Activated CD8-positive, alpha-beta T cell treated with anti-CD3 and anti-CD28 coated beads for 36 hours (primary cell): Measurements from ENCODE around the gene SYT17. TPM values are rescaled to one million over a fixed set of nuclear protein-coding genes. Genes with fewer than 3 reads are reported as not detected.

Source experiments
- ATAC-seq: fragments of 200-7000 bp; cut with Tn5 transposase; one replicate; pipeline ENCODE4 v1.10.0; 2021; ENCODE audit warnings: mild to moderate bottlenecking, moderate library complexity
- CTCF ChIA-PET: fragments of 350-600 bp; sonication (Branson Sonifier 250); formaldehyde crosslinking; loops from one replicate; lab custom pipeline; 2021; ENCODE audit warnings: antibody characterized with exemption; lab: Charles Lee
- POLR2A ChIA-PET: fragments of 350-600 bp; sonication (Branson Sonifier 250); formaldehyde crosslinking; loops from one replicate; lab custom pipeline; 2021; ENCODE audit warnings: antibody characterized with exemption; lab: Charles Lee
- DNase-seq: peaks from one replicate; pipeline ENCODE4 v3.0.0-alpha.2; 2020
- H3K27ac Mint-ChIP-seq: one replicate; pipeline ENCODE4 v1.8.0; 2021; ENCODE audit warnings: mild to moderate bottlenecking, mixed read lengths
- H3K27me3 Mint-ChIP-seq: one replicate; pipeline ENCODE4 v1.8.0; 2021; ENCODE audit warnings: mixed read lengths
- H3K36me3 Mint-ChIP-seq: one replicate; pipeline ENCODE4 v1.8.0; 2021; ENCODE audit warnings: low read depth, mixed read lengths
- H3K4me1 Mint-ChIP-seq: one replicate; pipeline ENCODE4 v1.8.0; 2021; ENCODE audit warnings: low read depth, mixed read lengths
- H3K4me3 Mint-ChIP-seq: one replicate; pipeline ENCODE4 v1.8.0; 2021; ENCODE audit warnings: mild to moderate bottlenecking, moderate library complexity, mixed read lengths
- H3K9me3 Mint-ChIP-seq: one replicate; pipeline ENCODE4 v1.8.0; 2021; ENCODE audit warnings: mixed read lengths
- CTCF ChIP-seq: fragments of 200-600 bp; IDR thresholded peaks from one replicate; pipeline ENCODE4 v1.8.0; 2022; ENCODE audit warnings: antibody characterized with exemption, mild to moderate bottlenecking
- intact Hi-C: fragments of 100-400 bp; cut with micrococcal nuclease; formaldehyde crosslinking; loops from one replicate; pipeline ENCODE4 v1.10.0; 2022
- total RNA-seq, 2 experiments: library from RNA; stranded (reverse); gene quantifications; one replicate each; pipeline ENCODE4 v1.2.3, GENCODE V29; 2021

Gene SYT17
- total RNA-seq, 2 experiments from 2014 or later: 0.59 TPM; not detected in 1

DNA sequence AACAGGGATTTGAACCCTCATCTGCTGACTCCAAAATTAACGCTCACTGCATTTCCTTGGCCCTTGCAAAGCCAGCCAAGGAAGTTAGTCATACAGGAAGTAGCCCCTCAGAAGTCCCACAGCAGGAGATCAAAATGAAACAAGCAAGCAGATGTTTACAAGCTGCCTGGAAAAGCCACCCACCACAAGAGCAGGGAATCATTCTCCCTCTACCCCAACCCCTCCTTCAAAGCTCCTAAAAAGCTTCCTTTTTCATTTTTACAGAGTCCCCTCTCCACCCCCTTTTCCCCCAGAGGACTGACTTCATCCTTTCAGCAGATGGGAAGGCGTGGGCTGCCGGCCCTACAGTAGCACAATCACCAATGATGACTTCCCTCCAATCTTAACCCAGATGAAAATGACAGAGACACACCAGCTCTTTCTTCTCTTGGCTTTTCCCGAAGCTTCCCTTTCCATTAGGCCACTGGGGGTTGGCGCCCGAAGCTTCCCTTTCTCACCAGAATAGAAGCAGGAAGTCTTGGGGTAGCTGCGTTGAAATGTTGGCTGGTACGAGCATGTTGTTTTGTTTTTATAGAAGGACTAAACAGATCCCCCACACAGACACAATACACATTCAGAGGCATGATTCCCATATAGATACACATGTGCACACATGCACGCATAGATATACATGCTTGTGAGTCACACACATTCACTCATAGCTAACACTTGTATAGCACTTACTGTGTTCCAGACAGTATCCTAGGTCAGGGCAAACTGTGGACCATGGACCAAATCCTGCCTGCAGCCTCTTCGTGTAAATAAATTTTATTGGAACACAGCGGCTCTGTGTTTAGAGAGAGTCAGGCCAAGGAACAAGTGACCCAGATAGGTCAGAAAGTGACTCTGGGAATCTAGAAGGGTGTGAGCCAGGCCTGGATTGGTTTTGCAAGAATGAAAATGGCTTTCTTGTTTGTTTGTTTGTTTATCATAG is 36.9 kb upstream of the SYT17 start:
- H3K27ac Mint-ChIP-seq: peak overlapping the region; percentile 54
- no peak for DNase-seq
- intact Hi-C loops: no loop called here
- TF ChIP-seq CTCF: no peak
- peak; percentile 40 for ATAC-seq
- H3K4me3 Mint-ChIP-seq: peak overlapping the region; percentile 15
- peaks cover 4% of the 10 kb centered on the region for H3K9me3 Mint-ChIP-seq
- ChIA-PET CTCF (no interaction called here), POLR2A (interaction anchor here (0.9 kb wide), 1 partner anchor 8 kb away, joined by 4 read pairs; no protein-coding TSS in a partner anchor)
- H3K4me1 Mint-ChIP-seq: peaks cover 32% of the 10 kb centered on the region
- no peaks in the 10 kb centered on the region for H3K36me3 Mint-ChIP-seq
- H3K27me3 Mint-ChIP-seq: peaks cover 5% of the 10 kb centered on the region

- Mint-ChIP-seq H3K27ac (no peak overlapping the region), H3K27me3 (peaks cover 4% of the 10 kb centered on the region), H3K4me3 (no peak overlapping the region), H3K9me3 (peaks cover 2% of the 10 kb centered on the region), H3K36me3 (no peaks in the 10 kb centered on the region), H3K4me1 (peaks cover 31% of the 10 kb centered on the region)
- no peak for ATAC-seq
- DNase-seq: no peak
- TF ChIP-seq CTCF: no peak
- intact Hi-C loops: no loop called here
- CTCF ChIA-PET: no interaction called here
- POLR2A ChIA-PET: interaction anchor here (1.2 kb wide), 1 partner anchor 65 kb away, joined by 3 read pairs; the partner anchor contains the start of gene COQ7
Observed at GRCh38 chr16:19131825-19132218, 36.2 kb upstream of the SYT17 start.

DNA sequence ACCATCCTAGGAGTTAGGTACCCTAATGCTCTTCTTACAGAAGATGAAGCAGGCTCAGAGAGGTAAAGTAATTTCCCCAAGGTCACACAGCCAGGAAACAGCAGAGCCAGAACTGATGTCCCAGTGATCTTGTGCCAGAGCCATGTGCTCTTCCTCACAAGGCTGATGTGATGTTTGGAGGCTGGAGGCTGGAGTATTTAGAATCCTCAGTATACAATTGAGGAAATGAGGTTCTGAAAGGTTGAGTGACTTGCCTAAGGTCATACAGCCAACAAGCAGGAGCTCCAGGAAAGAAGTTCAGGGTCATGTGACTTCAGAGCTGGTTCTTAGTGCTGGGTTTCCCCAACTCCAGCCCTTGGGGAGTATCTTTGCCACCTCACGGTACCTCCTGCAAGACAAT is 35.8 kb upstream of the SYT17 start:
- intact Hi-C loops: no loop called here
- H3K27me3 Mint-ChIP-seq: peaks cover under 1% of the 10 kb centered on the region
- DNase-seq (no peak), ATAC-seq (no peak)
- no peak overlapping the region for H3K27ac Mint-ChIP-seq
- TF ChIP-seq CTCF: no peak
- H3K36me3 Mint-ChIP-seq: no peaks in the 10 kb centered on the region
- ChIA-PET CTCF (no interaction called here), POLR2A (interaction anchor here (1.2 kb wide), 1 partner anchor 65 kb away, joined by 3 read pairs; the partner anchor contains the start of gene COQ7)
- no peak overlapping the region for H3K4me3 Mint-ChIP-seq
- H3K4me1 Mint-ChIP-seq: peaks cover 27% of the 10 kb centered on the region
- no peaks in the 10 kb centered on the region for H3K9me3 Mint-ChIP-seq

DNA sequence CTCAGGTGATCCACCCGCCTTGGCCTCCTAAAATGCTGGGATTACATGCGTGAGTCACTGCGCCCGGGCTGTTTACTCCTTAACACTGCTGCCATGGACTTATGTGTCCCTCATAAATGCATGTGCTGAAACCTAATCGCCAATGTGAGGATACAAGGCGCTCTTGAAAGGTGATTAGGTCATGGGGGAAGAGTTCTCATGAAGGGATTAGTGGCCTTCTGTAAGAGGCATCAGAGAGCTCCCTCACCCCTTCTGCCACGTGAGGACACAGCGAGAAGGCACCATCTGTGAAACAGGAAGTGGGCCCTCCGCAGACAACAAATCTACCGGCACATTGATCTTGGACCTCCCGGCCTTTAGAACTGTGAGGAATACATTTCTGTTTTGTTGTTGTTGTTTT is 35.1 kb upstream of the SYT17 start:
- intact Hi-C loops: no loop called here
- no peak for TF ChIP-seq CTCF
- Mint-ChIP-seq H3K9me3 (no peaks in the 10 kb centered on the region), H3K4me1 (peaks cover 21% of the 10 kb centered on the region), H3K27me3 (peaks cover 2% of the 10 kb centered on the region), H3K27ac (no peak overlapping the region), H3K4me3 (no peak overlapping the region), H3K36me3 (no peaks in the 10 kb centered on the region)
- POLR2A ChIA-PET: interaction anchor here (1.2 kb wide), 1 partner anchor 66 kb away, joined by 3 read pairs; the partner anchor contains the start of gene COQ7
- no peak for DNase-seq
- no peak for ATAC-seq
- CTCF ChIA-PET: no interaction called here

DNA sequence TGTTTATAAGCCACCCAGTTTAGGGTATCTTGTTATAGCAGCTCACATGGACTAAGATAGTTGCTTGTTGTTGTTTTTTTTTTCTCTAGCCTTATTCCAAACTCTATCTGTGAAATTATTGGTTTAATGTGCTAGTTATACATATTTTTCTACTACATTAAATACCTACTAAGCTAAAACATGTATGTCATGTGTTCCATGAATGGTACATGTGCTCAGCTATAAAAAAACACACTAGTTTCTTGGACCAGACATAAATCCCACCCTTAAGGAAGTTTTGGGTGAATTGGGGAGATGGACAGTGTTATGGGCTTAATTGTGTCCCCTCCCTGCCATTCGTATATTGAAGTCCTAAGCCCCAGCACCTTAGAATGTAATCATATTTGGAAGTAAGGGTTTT is 34.4 kb upstream of the SYT17 start:
- no peaks in the 10 kb centered on the region for H3K36me3 Mint-ChIP-seq
- no peak overlapping the region for H3K4me3 Mint-ChIP-seq
- peaks cover 17% of the 10 kb centered on the region for H3K4me1 Mint-ChIP-seq
- CTCF ChIA-PET: no interaction called here
- TF ChIP-seq CTCF: no peak
- POLR2A ChIA-PET: interaction anchor here (0.8 kb wide), 1 partner anchor 16 kb away, joined by 3 read pairs; no protein-coding TSS in a partner anchor
- peaks cover 4% of the 10 kb centered on the region for H3K27me3 Mint-ChIP-seq
- H3K27ac Mint-ChIP-seq: no peak overlapping the region
- DNase-seq (no peak), ATAC-seq (no peak)
- no peaks in the 10 kb centered on the region for H3K9me3 Mint-ChIP-seq
- intact Hi-C loops: no loop called here
